ENCODE data around the gene NAALADL1. TPM values are rescaled to one million over a fixed set of nuclear protein-coding genes. Genes with fewer than 3 reads are reported as not detected.

The NAALADL1 gene
- total and polyA plus RNA-seq, 2 experiments from 2014 or later: 11.1 to 13.7 TPM

GRCh38 chr11:65059959-65060824 lies 1.8 kb upstream of the NAALADL1 start:
- H3K27me3 Mint-ChIP-seq (ENCODE audit: insufficient read depth, low read depth, poor library complexity): peaks cover 9% of the 10 kb centered on the region
- H3K4me1 ChIP-seq (ENCODE audit: insufficient read depth): no peaks in the 10 kb centered on the region
- H3K27ac Mint-ChIP-seq: no peak overlapping the region
- H3K4me3 ChIP-seq: no peak overlapping the region
- H3K27ac ChIP-seq (ENCODE audit: low read depth): no peak overlapping the region
- H3K79me2 ChIP-seq (replicated peaks; ENCODE audit: insufficient read depth): no peaks in the 10 kb centered on the region
- H3F3A ChIP-seq (replicated peaks; ENCODE audit: low read depth): no peaks in the 10 kb centered on the region
- no peak overlapping the region for H2AFZ ChIP-seq
- ATAC-seq (no peak), DNase-seq (ENCODE audit: low spot score) (no peak)
- no peaks in the 10 kb centered on the region for H4K20me1 ChIP-seq (replicated peaks; ENCODE audit: insufficient read depth)
- H3K36me3 ChIP-seq (ENCODE audit: insufficient read depth): no peaks in the 10 kb centered on the region
- TF ChIP-seq ZNF114 (CRISPR knock-in tag; IDR thresholded peaks at IDR 0.05) (no peak), EZH2phosphoT487 (IDR thresholded peaks at IDR 0.05; ENCODE audit: unreplicated experiment) (no peak), CREB1 (CRISPR knock-in tag; IDR thresholded peaks at IDR 0.05; ENCODE audit: low read depth) (no peak), NANOG (IDR thresholded peaks at IDR 0.05; ENCODE audit: borderline replicate concordance) (no peak), REST (IDR thresholded peaks at IDR 0.05; ENCODE audit: unreplicated experiment) (no peak), ZNF331 (CRISPR knock-in tag; IDR thresholded peaks at IDR 0.05; ENCODE audit: low read depth) (no peak), JUNB (IDR thresholded peaks at IDR 0.05; ENCODE audit: unreplicated experiment) (no peak), ZNF462 (CRISPR knock-in tag; IDR thresholded peaks at IDR 0.05) (no peak), STAT1 (IDR thresholded peaks at IDR 0.05; ENCODE audit: unreplicated experiment) (no peak), ETS1 (IDR thresholded peaks at IDR 0.05) (no peak), CTCF (conservative IDR thresholded peaks at IDR 0.05; ENCODE audit: low read depth in 2 of 2) (no peak), POLR2AphosphoS5 (IDR thresholded peaks at IDR 0.05; ENCODE audit: low read depth) (no peak), EZH2 (IDR thresholded peaks at IDR 0.05; ENCODE audit: low read depth, unreplicated experiment) (no peak)
- H3K9me3 Mint-ChIP-seq: no peaks in the 10 kb centered on the region
- H3K4me3 Mint-ChIP-seq: no peak overlapping the region
- H3K4me2 ChIP-seq: no peak overlapping the region
- no peaks in the 10 kb centered on the region for H3K9me2 ChIP-seq (ENCODE audit: insufficient read depth)
- H3K27me3 ChIP-seq (ENCODE audit: insufficient read depth): no peaks in the 10 kb centered on the region
- no peaks in the 10 kb centered on the region for H3K36me3 Mint-ChIP-seq (ENCODE audit: low read depth)
- peaks cover 5% of the 10 kb centered on the region for H3K4me1 Mint-ChIP-seq
